GM23248 (cell line): Measurements from ENCODE around the gene NR3C2. TPM values are rescaled to one million over a fixed set of nuclear protein-coding genes. Genes with fewer than 3 reads are reported as not detected.
A peak's percentile ranks its signal among the peaks of the same experiment; 100 is the strongest.

ENCODE experiments used
- DNase-seq: peaks from one replicate; pipeline ENCODE4 v3.0.0-alpha.2; 2015
- H2AFZ ChIP-seq: fragments of 200-600 bp; sonication (generic); 2 replicates; pipeline ENCODE4 v1.6.1; 2016; ENCODE audit warnings: antibody characterized with exemption
- H3F3A ChIP-seq: fragments of 200-600 bp; sonication (generic); 2 replicates; pipeline ENCODE4 v1.6.1; 2016; ENCODE audit warnings: mild to moderate bottlenecking, antibody characterized with exemption, mixed run types; ENCODE audit not compliant: insufficient read depth
- H3K27ac ChIP-seq: fragments of 200-600 bp; sonication (generic); 2 replicates; pipeline ENCODE4 v1.5.1; 2016; ENCODE audit warnings: mild to moderate bottlenecking
- H3K27me3 ChIP-seq: fragments of 200-600 bp; sonication (generic); replicated peaks from 2 replicates; pipeline ENCODE4 v1.6.1; 2016; ENCODE audit warnings: mild to moderate bottlenecking; ENCODE audit not compliant: insufficient read depth
- H3K36me3 ChIP-seq: fragments of 200-600 bp; sonication (generic); 2 replicates; pipeline ENCODE4 v1.6.1; 2016; ENCODE audit warnings: low read depth, mild to moderate bottlenecking
- H3K4me1 ChIP-seq: fragments of 200-600 bp; sonication (generic); 2 replicates; pipeline ENCODE4 v1.6.1; 2016; ENCODE audit warnings: mild to moderate bottlenecking; ENCODE audit not compliant: insufficient read depth
- H3K4me2 ChIP-seq: fragments of 200-600 bp; sonication (generic); one replicate; pipeline ENCODE4 v1.6.1; 2016; ENCODE audit warnings: mild to moderate bottlenecking; ENCODE audit not compliant: unreplicated experiment
- H3K4me3 ChIP-seq: fragments of 200-600 bp; sonication (generic); 2 replicates; pipeline ENCODE4 v1.5.1; 2016; ENCODE audit warnings: mild to moderate bottlenecking
- H3K79me2 ChIP-seq: fragments of 200-600 bp; sonication (generic); 2 replicates; pipeline ENCODE4 v1.6.1; 2016; ENCODE audit warnings: mild to moderate bottlenecking; ENCODE audit not compliant: insufficient read depth
- H3K9ac ChIP-seq: fragments of 200-600 bp; sonication (generic); 2 replicates; pipeline ENCODE4 v1.6.1; 2016; ENCODE audit warnings: mild to moderate bottlenecking
- H3K9me2 ChIP-seq: fragments of 200-600 bp; sonication (generic); 2 replicates; pipeline ENCODE4 v1.6.1; 2016; ENCODE audit warnings: mixed run types, mild to moderate bottlenecking, moderate library complexity; ENCODE audit not compliant: insufficient read depth
- H3K9me3 ChIP-seq: fragments of 200-600 bp; sonication (generic); one replicate; pipeline ENCODE4 v1.6.1; 2017; ENCODE audit warnings: low read depth
- H4K20me1 ChIP-seq: fragments of 200-600 bp; sonication (generic); 2 replicates; pipeline ENCODE4 v1.6.0; 2016; ENCODE audit not compliant: insufficient read depth
- EZH2 ChIP-seq: fragments of 200-600 bp; sonication (generic); IDR thresholded peaks from 2 replicates; pipeline ENCODE4 v1.6.1; 2018; ENCODE audit warnings: antibody characterized with exemption, mild to moderate bottlenecking; ENCODE audit not compliant: insufficient read depth, poor library complexity, severe bottlenecking
- EZH2phosphoT487 ChIP-seq: fragments of 200-600 bp; sonication (generic); IDR thresholded peaks from 2 replicates; pipeline ENCODE4 v1.6.1; 2018; ENCODE audit warnings: antibody characterized with exemption, moderate library complexity, mild to moderate bottlenecking, low read depth; ENCODE audit not compliant: insufficient read depth
- WGBS, 2 experiments: methylation state at CpG; one replicate each; pipeline ENCODE4 v1.1.6; 2015 to 2017; ENCODE audit warnings: low lambda C conversion rate in 2 of 2, low coverage in 1 of 2; ENCODE audit errors: missing lambda C conversion rate in 2 of 2; 5-methylcytosine and 5-hydroxymethylcytosine counted together
- in situ Hi-C: fragments of 300-500 bp; cut with MboI; formaldehyde crosslinking; loops from 2 replicates; pipeline ENCODE4 v1.15.0; 2020
- polyA plus RNA-seq: library from polyadenylated mRNA; unstranded; fragments of >200 nt; fragmentation: Nextera tagmentation; extraction: Ambion mirVana; gene quantifications from 2 replicates; pipeline ENCODE4 v1.2.1, GENCODE V29; 2016
- total RNA-seq: library from RNA; depleted of rRNA; stranded (reverse); fragments of >200 nt; shearing (Covaris generic); gene quantifications from 2 replicates; pipeline ENCODE4 v1.2.3, GENCODE V29; 2014

Gene NR3C2
- total and polyA plus RNA-seq, 2 experiments from 2014 or later = 0.04 TPM; not detected in 1

GRCh38 chr4:148170408-148171365 is 271.5 kb downstream of the NR3C2 start:
- Histone ChIP-seq H3K36me3 (no peaks in the 10 kb centered on the region), H3K9ac (no peak overlapping the region), H3K9me3 (no peaks in the 10 kb centered on the region), H2AFZ (no peak overlapping the region), H3K4me2 (no peak overlapping the region), H3K4me1 (peaks cover 10% of the 10 kb centered on the region), H3F3A (peaks cover 8% of the 10 kb centered on the region; the same call in 1 of the 2 replicates), H4K20me1 (no peaks in the 10 kb centered on the region), H3K27me3 (no peaks in the 10 kb centered on the region), H3K27ac (no peak overlapping the region), H3K79me2 (no peaks in the 10 kb centered on the region), H3K9me2 (no peaks in the 10 kb centered on the region), H3K4me3 (no peak overlapping the region)
- no peak for DNase-seq
- TF ChIP-seq EZH2 (no peak), EZH2phosphoT487 (no peak)
- 85% methylated on average over 7 of the region's 7 CpGs for WGBS, 2 experiments
- in situ Hi-C loops = no loop called here

GRCh38 chr4:148166132-148166591 is 276.1 kb downstream of the NR3C2 start:
- H3K9ac ChIP-seq = peak overlapping the region; percentile 27
- no peaks in the 10 kb centered on the region for H3K36me3 ChIP-seq
- DNase-seq = peak; percentile 48
- peak overlapping the region; percentile 46 for H3K4me3 ChIP-seq
- no peaks in the 10 kb centered on the region for H3K79me2 ChIP-seq
- no peaks in the 10 kb centered on the region for H3K9me3 ChIP-seq
- H3F3A ChIP-seq = peaks cover 9% of the 10 kb centered on the region; the same call in 1 of the 2 replicates
- H3K9me2 ChIP-seq = no peaks in the 10 kb centered on the region
- peak overlapping the region; percentile 82 for H2AFZ ChIP-seq
- TF ChIP-seq EZH2 (no peak), EZH2phosphoT487 (no peak)
- WGBS, 2 experiments = 6% methylated on average over 6 of the region's 6 CpGs
- no peaks in the 10 kb centered on the region for H3K27me3 ChIP-seq
- in situ Hi-C loops = no loop called here
- no peak overlapping the region for H3K27ac ChIP-seq
- H4K20me1 ChIP-seq = no peaks in the 10 kb centered on the region
- H3K4me2 ChIP-seq = peak overlapping the region; percentile 77
- H3K4me1 ChIP-seq = peaks cover 12% of the 10 kb centered on the region

- Histone ChIP-seq H2AFZ (no peak overlapping the region), H3F3A (peaks cover 9% of the 10 kb centered on the region; the same call in 1 of the 2 replicates), H3K27me3 (0 out of 2 replicates have a peak, but pooled peaks cover under 1% of the 10 kb centered on the region), H3K4me1 (peaks cover 12% of the 10 kb centered on the region), H3K9me2 (no peaks in the 10 kb centered on the region), H3K4me3 (no peak overlapping the region), H3K79me2 (no peaks in the 10 kb centered on the region), H3K9me3 (no peaks in the 10 kb centered on the region), H3K27ac (no peak overlapping the region), H3K9ac (no peak overlapping the region), H3K36me3 (no peaks in the 10 kb centered on the region), H4K20me1 (no peaks in the 10 kb centered on the region), H3K4me2 (no peak overlapping the region)
- no peak for TF ChIP-seq EZH2
- no peak for TF ChIP-seq EZH2phosphoT487
- no peak for DNase-seq
- 87 to 91% methylated on average over 2 of the region's 2 CpGs for WGBS, 2 experiments
- in situ Hi-C loops = no loop called here
Measured at GRCh38 chr4:148164557-148164956, 277.7 kb downstream of the NR3C2 start.

- Histone ChIP-seq H3K36me3 (no peaks in the 10 kb centered on the region), H3K27ac (no peak overlapping the region), H3K9me2 (no peaks in the 10 kb centered on the region), H4K20me1 (no peaks in the 10 kb centered on the region), H3K27me3 (0 out of 2 replicates have a peak, but pooled peaks cover 3% of the 10 kb centered on the region), H3K4me2 (no peak overlapping the region), H3F3A (peaks cover 9% of the 10 kb centered on the region; the same call in 1 of the 2 replicates), H2AFZ (no peak overlapping the region), H3K79me2 (no peaks in the 10 kb centered on the region), H3K9ac (no peak overlapping the region), H3K4me1 (peaks cover 12% of the 10 kb centered on the region), H3K4me3 (no peak overlapping the region), H3K9me3 (no peaks in the 10 kb centered on the region)
- DNase-seq = no peak
- no peak for TF ChIP-seq EZH2
- TF ChIP-seq EZH2phosphoT487 = no peak
- in situ Hi-C loops = no loop called here
- WGBS, 2 experiments = 72 to 83% methylated on average over 1 of the region's 1 CpG
Measured at GRCh38 chr4:148162991-148163390, 279.2 kb downstream of the NR3C2 start.
